EL (cell line): ENCODE measurements around the gene FSHB.

ENCODE experiments used
- DNase-seq: peaks from one replicate; pipeline ENCODE4 v3.0.0-alpha.2; 2016

The FSHB gene

DNA sequence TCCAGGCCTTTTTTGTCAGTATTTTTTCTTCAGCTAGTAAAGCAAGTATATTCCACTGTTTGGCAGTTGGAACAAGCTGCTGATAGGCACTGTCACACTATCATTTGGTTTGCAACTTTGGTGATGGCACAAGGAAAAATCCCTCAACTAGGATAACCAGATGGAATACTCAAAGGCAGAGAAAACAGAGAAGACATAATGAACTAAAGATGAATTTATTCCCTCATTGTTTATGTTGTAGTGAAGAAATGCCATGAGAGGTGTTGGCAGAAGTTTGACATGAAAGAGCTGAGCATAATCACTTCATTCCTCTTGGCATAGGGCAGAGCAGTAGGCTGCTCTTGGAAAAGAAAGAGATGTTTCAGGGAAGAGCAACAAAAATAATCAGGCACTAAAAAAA, 39.9 kb downstream of the FSHB start:
- no peak for DNase-seq

DNA sequence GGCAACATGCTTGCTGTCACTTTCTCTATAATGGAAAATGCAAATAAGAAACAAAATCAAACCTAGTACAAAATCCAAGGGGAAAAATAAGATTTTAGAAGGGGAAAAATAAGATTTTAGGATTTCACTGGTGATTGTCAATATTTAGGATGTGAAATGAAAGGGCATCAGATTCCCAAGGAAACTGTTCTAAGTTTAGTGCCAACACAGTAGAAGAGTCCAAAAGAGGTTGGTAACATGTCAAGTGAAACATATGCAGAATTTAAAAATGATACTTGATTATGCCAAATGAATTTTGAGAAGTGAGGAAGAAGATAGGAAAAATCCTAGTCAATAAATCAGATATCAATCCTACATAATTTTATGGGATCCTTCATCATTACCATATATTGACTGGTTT, 46.4 kb downstream of the FSHB start:
- DNase-seq = no peak

DNA sequence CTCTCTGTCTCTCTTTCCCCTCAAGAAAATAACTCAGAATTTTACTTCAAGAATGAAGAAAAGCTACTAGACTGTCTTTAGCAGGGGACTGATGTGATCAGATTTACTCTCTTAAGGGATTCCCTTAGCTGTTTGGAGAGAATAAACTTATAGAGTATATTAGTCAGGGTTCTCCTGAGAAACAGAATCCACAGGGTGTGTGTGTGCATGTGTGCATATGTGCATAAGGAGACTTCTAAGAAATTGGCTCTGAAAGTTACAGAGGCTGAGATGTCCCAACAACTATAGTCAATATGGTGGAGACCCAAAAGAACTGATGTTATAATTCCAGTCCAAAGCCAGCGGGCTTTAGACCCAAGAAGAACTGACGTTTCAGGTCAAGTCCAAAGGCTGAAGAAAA, 49.0 kb downstream of the FSHB start:
- DNase-seq = no peak

DNA sequence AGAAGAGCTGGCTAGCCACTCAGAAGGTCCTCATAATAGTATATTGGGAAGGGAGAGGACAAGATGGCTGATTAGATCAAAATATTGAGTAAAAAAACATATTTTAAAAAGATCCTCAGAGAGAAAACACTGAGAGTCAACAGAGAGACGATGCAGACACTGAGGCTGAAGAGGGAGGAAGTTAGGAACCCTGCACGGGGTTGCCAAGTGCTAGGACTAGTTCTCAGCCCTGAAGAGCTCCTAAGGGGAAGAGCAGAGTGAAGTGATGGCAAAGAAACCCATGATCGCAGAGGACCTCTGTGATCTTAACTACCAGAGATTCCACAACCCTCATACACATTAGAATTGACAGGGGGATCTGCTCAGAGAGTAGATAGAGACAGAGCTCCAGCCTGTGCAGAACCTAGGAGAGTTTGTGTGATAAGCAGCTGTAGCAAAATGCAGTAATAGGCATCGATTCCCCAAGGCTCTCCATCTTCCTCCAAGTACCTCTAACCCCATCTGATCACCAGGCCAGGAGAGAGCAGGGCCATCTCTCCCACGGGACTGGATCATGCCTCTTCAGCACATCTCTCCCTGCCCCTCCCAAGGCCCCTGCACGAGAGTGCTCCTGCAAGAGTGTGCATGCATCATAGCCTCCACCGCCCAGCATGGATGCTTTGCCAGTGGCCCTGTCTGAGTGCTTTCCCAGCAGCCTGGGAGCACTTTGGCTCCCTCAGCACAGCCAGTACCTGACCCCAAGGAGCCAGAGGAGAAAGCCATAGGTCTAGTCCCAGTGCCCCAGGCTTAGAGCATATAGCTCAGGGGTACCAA, 50.9 kb downstream of the FSHB start:
- no peak for DNase-seq

DNA sequence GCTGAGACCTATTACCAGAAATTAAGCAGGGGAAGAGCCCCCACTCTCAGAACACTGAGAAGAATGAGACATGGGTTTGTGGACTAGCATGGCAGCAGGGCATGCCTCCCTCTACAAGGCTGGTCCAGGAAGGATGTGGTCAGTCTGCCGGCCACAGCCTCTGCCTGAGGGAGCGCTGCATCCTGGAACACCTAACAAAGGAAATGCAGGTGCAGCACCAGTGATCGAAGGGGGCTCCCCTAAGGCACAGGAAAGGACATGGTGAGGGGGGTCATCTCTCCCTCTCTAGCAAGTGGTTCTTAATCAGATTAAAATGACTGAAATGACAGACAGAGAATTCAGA, 51.4 kb downstream of the FSHB start:
- no peak for DNase-seq
